Mesendoderm (in vitro differentiated cells): Measurements from ENCODE around the gene LILRB2.

Source experiments
- DNase-seq: peaks from one replicate; pipeline ENCODE4 v3.0.0; 2013
- H2AK5ac ChIP-seq: 2 replicates; pipeline ENCODE4 v1.6.1; 2013; ENCODE audit warnings: low read length, inconsistent platforms
- H2BK120ac ChIP-seq: 2 replicates; pipeline ENCODE4 v1.6.1; 2013; ENCODE audit warnings: low read depth, mild to moderate bottlenecking, low read length, moderate library complexity, mixed read lengths
- H2BK15ac ChIP-seq: replicated peaks from 2 replicates; pipeline ENCODE4 v1.6.1; 2013; ENCODE audit warnings: low read depth, mild to moderate bottlenecking, moderate library complexity
- H2BK5ac ChIP-seq: 2 replicates; pipeline ENCODE4 v1.6.1; 2013; ENCODE audit warnings: low read length, inconsistent platforms
- H3K18ac ChIP-seq: 2 replicates; pipeline ENCODE4 v1.6.1; 2013; ENCODE audit warnings: mild to moderate bottlenecking, low read length, mixed read lengths
- H3K23ac ChIP-seq: one replicate; pipeline ENCODE4 v1.6.1; 2013; ENCODE audit warnings: low read length
- H3K27ac ChIP-seq: 2 replicates; pipeline ENCODE4 v1.5.1; 2013; ENCODE audit warnings: low read depth, mild to moderate bottlenecking, inconsistent platforms, low read length, moderate library complexity
- H3K27me3 ChIP-seq: 2 replicates; pipeline ENCODE4 v1.6.1; 2013; ENCODE audit warnings: low read length, control low read depth, mild to moderate bottlenecking, inconsistent platforms; ENCODE audit not compliant: insufficient read depth, poor library complexity
- H3K36me3 ChIP-seq: 2 replicates; pipeline ENCODE4 v1.6.1; 2013; ENCODE audit warnings: low read length, inconsistent platforms; ENCODE audit not compliant: control insufficient read depth, insufficient read depth
- H3K4ac ChIP-seq: one replicate; pipeline ENCODE4 v1.6.1; 2013; ENCODE audit warnings: low read depth, mild to moderate bottlenecking, low read length, moderate library complexity
- H3K4me1 ChIP-seq: 2 replicates; pipeline ENCODE4 v1.6.1; 2013; ENCODE audit warnings: low read depth, low read length, inconsistent platforms; ENCODE audit not compliant: control insufficient read depth
- H3K4me2 ChIP-seq: 2 replicates; pipeline ENCODE4 v1.6.1; 2013; ENCODE audit warnings: low read length
- H3K4me3 ChIP-seq: 2 replicates; pipeline ENCODE4 v1.5.1; 2013; ENCODE audit warnings: mild to moderate bottlenecking, low read length
- H3K56ac ChIP-seq: one replicate; pipeline ENCODE4 v1.6.1; 2013; ENCODE audit warnings: low read length
- H3K79me1 ChIP-seq: 2 replicates; pipeline ENCODE4 v1.6.1; 2013; ENCODE audit warnings: low read length, inconsistent platforms
- H3K79me2 ChIP-seq: 2 replicates; pipeline ENCODE4 v1.6.1; 2013; ENCODE audit warnings: mild to moderate bottlenecking, low read length; ENCODE audit not compliant: control insufficient read depth, insufficient read depth
- H3K9ac ChIP-seq: 2 replicates; pipeline ENCODE4 v1.6.1; 2013; ENCODE audit warnings: low read length, inconsistent platforms
- H4K5ac ChIP-seq: one replicate; pipeline ENCODE4 v1.6.1; 2013; ENCODE audit warnings: low read length
- H4K8ac ChIP-seq: one replicate; pipeline ENCODE4 v1.6.1; 2013; ENCODE audit warnings: low read depth, mild to moderate bottlenecking, control low read depth, low read length, moderate library complexity
- WGBS: extraction: QIAGEN DNeasy Blood & Tissue Kit; methylation state at CpG from one replicate; pipeline ENCODE4 v1.1.7; 2013; ENCODE audit warnings: low lambda C conversion rate, missing lambda C conversion rate; ENCODE audit not compliant: insufficient coverage; ENCODE audit errors: extremely low coverage; 5-methylcytosine and 5-hydroxymethylcytosine counted together

LILRB2 gene

DNA sequence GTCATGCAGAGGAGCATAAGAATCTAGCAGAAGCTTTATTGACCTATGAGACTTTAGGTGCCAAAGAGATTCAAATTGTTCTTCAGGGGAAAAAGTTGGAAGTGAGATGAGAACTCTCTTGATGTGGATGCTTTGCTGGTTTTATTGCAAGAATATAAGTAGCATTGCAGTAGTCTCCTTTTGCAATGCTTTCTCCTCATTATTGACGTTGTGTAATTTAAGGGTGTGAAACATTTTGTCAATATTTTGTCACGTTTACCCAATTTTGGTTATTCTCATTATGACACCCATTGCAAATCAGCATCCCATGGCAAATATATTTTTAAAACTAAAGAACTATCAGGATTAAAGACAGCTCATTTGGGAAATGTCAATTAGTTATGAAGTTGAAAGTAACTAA is 12.0 kb downstream of the LILRB2 start:
- no CpG with 5 or more reads among the region's 2 CpGs for WGBS
- DNase-seq, result no peak
- H3K4me3 ChIP-seq, result no peak overlapping the region
- H3K18ac ChIP-seq, result no peak overlapping the region
- no peak overlapping the region for H2BK120ac ChIP-seq
- no peaks in the 10 kb centered on the region for H3K79me2 ChIP-seq
- H3K36me3 ChIP-seq, result no peaks in the 10 kb centered on the region
- H3K79me1 ChIP-seq, result no peaks in the 10 kb centered on the region
- no peak overlapping the region for H3K4me2 ChIP-seq
- H3K27me3 ChIP-seq, result no peaks in the 10 kb centered on the region
- H2BK15ac ChIP-seq, result no peak overlapping the region
- no peak overlapping the region for H4K8ac ChIP-seq
- H3K9ac ChIP-seq, result no peak overlapping the region
- H3K27ac ChIP-seq, result no peak overlapping the region
- no peak overlapping the region for H3K56ac ChIP-seq
- no peak overlapping the region for H4K5ac ChIP-seq
- H2BK5ac ChIP-seq, result no peak overlapping the region
- no peak overlapping the region for H3K4ac ChIP-seq
- no peak overlapping the region for H2AK5ac ChIP-seq
- no peaks in the 10 kb centered on the region for H3K4me1 ChIP-seq
- H3K23ac ChIP-seq, result no peak overlapping the region

- peak; percentile 92 for DNase-seq
- Histone ChIP-seq H3K9ac (no peak overlapping the region), H3K4ac (no peak overlapping the region), H2BK15ac (no peak overlapping the region), H3K4me3 (no peak overlapping the region), H3K79me2 (no peaks in the 10 kb centered on the region), H3K79me1 (no peaks in the 10 kb centered on the region), H4K8ac (no peak overlapping the region), H3K27ac (no peak overlapping the region), H3K4me1 (no peaks in the 10 kb centered on the region), H3K4me2 (no peak overlapping the region), H2BK5ac (no peak overlapping the region), H4K5ac (no peak overlapping the region), H3K23ac (no peak overlapping the region), H3K56ac (no peak overlapping the region), H2BK120ac (no peak overlapping the region), H2AK5ac (no peak overlapping the region), H3K27me3 (no peaks in the 10 kb centered on the region), H3K36me3 (no peaks in the 10 kb centered on the region), H3K18ac (no peak overlapping the region)
- no CpG with 5 or more reads among the region's 6 CpGs for WGBS
Observed at GRCh38 chr19:54266133-54266532, 14.8 kb downstream of the LILRB2 start.

DNA sequence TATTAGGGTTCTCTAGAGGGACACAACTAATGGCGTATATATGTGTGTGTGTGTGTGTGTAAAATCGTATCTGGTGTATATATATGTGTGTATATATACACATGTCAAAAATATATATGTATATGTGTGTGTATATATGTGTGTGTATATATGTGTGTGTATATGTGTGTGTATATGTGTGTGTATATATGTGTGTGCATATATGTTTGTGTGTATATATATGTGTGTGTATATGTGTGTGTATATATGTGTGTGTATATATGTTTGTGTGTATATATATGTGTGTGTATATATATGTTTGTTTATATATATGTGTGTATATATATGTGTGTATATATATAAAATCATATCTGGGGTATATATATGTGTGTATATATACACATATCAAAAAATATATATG is 18.4 kb downstream of the LILRB2 start:
- H3K36me3 ChIP-seq, result no peaks in the 10 kb centered on the region
- H3K27me3 ChIP-seq, result no peaks in the 10 kb centered on the region
- H3K23ac ChIP-seq, result no peak overlapping the region
- H2AK5ac ChIP-seq, result no peak overlapping the region
- no peaks in the 10 kb centered on the region for H3K79me1 ChIP-seq
- no peak overlapping the region for H3K4me3 ChIP-seq
- no peak overlapping the region for H3K4me2 ChIP-seq
- no peak overlapping the region for H4K5ac ChIP-seq
- no peak overlapping the region for H3K56ac ChIP-seq
- H2BK15ac ChIP-seq, result no peak overlapping the region
- no peak overlapping the region for H3K27ac ChIP-seq
- H2BK5ac ChIP-seq, result no peak overlapping the region
- WGBS, result no CpG with 5 or more reads among the region's 2 CpGs
- DNase-seq, result no peak
- H3K18ac ChIP-seq, result no peak overlapping the region
- no peaks in the 10 kb centered on the region for H3K4me1 ChIP-seq
- H4K8ac ChIP-seq, result no peak overlapping the region
- H3K9ac ChIP-seq, result no peak overlapping the region
- H2BK120ac ChIP-seq, result no peak overlapping the region
- no peaks in the 10 kb centered on the region for H3K79me2 ChIP-seq
- H3K4ac ChIP-seq, result no peak overlapping the region

DNA sequence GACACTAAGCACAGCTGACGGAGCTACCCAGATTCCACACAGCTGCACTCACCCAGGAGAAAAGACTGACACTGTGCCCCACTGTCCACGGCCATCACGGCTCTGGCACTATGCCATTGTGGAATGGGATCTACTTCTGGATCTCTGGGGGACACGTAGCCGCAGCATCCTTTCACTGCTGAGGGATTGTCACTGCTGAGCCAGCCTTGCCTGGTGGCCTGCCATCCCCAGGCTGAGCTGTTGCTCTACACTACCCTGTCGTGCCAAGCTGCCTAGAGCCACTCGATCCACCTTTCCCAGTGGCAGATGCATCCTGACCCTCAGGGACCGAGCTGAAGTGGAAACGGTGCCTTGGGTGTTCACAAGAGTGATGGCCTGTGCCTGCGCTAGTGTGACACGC is 18.8 kb downstream of the LILRB2 start:
- no peak overlapping the region for H3K4me2 ChIP-seq
- no peak overlapping the region for H2BK120ac ChIP-seq
- H3K79me1 ChIP-seq, result no peaks in the 10 kb centered on the region
- H4K8ac ChIP-seq, result no peak overlapping the region
- no peak overlapping the region for H3K9ac ChIP-seq
- no peaks in the 10 kb centered on the region for H3K79me2 ChIP-seq
- no peak overlapping the region for H3K27ac ChIP-seq
- H3K18ac ChIP-seq, result no peak overlapping the region
- H3K4me1 ChIP-seq, result no peaks in the 10 kb centered on the region
- no peak overlapping the region for H3K4ac ChIP-seq
- no peaks in the 10 kb centered on the region for H3K27me3 ChIP-seq
- no peak overlapping the region for H3K56ac ChIP-seq
- no peak overlapping the region for H3K23ac ChIP-seq
- no peak overlapping the region for H2BK15ac ChIP-seq
- H2BK5ac ChIP-seq, result no peak overlapping the region
- DNase-seq, result no peak
- no CpG with 5 or more reads among the region's 11 CpGs for WGBS
- no peak overlapping the region for H4K5ac ChIP-seq
- H2AK5ac ChIP-seq, result no peak overlapping the region
- no peak overlapping the region for H3K4me3 ChIP-seq
- no peaks in the 10 kb centered on the region for H3K36me3 ChIP-seq

- no peak within 1 kb of the TSS for H3K4ac ChIP-seq
- H3K18ac ChIP-seq, result no peak within 1 kb of the TSS
- no peak within 1 kb of the TSS for H3K9ac ChIP-seq
- no peaks in the 10 kb centered on the region for H3K36me3 ChIP-seq
- no peak for DNase-seq
- H3K27me3 ChIP-seq, result no peaks in the 10 kb centered on the region
- no peak within 1 kb of the TSS for H2BK5ac ChIP-seq
- no peak within 1 kb of the TSS for H2AK5ac ChIP-seq
- H3K4me3 ChIP-seq, result no peak within 1 kb of the TSS
- no peaks in the 10 kb centered on the region for H3K79me1 ChIP-seq
- no peak within 1 kb of the TSS for H3K23ac ChIP-seq
- H4K5ac ChIP-seq, result no peak within 1 kb of the TSS
- no peak within 1 kb of the TSS for H3K27ac ChIP-seq
- H4K8ac ChIP-seq, result no peak within 1 kb of the TSS
- H3K56ac ChIP-seq, result no peak within 1 kb of the TSS
- H3K79me2 ChIP-seq, result no peaks in the 10 kb centered on the region
- WGBS, result no CpG with 5 or more reads among the region's 9 CpGs
- H2BK120ac ChIP-seq, result no peak within 1 kb of the TSS
- no peak within 1 kb of the TSS for H2BK15ac ChIP-seq
- no peaks in the 10 kb centered on the region for H3K4me1 ChIP-seq
- H3K4me2 ChIP-seq, result no peak within 1 kb of the TSS
Observed at GRCh38 chr19:54257116-54257480, 23.8 kb downstream of the LILRB2 start, which contains the start of gene LILRB5. Gene LILRB5 (minus strand): TSS chr19:54257273. CDS start chr19:54257193, 80 bp downstream.

DNA sequence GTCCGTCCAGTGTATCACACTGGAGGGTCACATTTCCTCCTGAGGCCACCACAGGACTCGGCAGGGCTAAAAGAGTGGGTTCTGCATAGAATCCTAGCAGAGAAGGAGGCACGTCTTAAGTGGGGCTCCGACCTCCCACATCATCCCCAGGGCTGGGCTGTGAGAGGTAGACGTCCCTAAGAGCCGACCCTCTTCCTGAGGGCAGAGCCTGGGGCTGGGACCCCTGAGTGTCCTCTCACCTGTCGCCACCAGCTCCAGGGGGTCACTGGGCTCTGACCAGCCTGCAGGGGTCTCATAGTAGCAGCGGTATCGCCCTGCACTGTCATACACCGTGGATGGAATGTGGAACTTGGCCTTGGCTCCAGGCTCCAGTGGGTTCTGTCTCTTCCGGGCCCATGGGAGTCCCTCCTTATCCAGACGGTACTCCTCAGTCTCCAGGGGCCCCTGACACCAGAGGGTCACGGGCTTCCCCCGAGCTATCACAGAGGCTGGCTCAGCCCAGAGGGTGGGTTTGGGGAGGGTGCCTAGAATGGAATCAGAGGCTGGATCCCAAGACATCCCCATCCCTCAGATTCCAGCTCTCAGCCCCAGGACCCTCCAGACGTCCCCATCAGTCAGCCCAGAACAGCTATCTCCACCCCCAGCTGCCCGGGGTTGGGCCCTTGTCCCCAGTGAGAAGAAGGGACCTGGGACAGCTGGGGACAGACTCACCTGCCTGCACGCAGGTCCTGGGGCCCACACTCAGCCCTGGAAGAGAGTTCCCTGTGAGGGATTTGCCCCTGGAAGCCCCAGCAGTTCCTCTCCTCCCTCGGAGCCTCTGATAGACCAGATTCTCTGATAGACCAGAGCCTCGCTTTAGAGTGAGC is 24.4 kb downstream of the LILRB2 start:
- Histone ChIP-seq H3K79me1 (no peaks in the 10 kb centered on the region), H3K27me3 (no peaks in the 10 kb centered on the region), H2BK15ac (no peak overlapping the region), H3K4me2 (no peak overlapping the region), H3K36me3 (no peaks in the 10 kb centered on the region), H3K4me1 (no peaks in the 10 kb centered on the region), H2AK5ac (no peak overlapping the region), H3K4me3 (no peak overlapping the region), H3K18ac (no peak overlapping the region), H4K8ac (no peak overlapping the region), H3K4ac (no peak overlapping the region), H4K5ac (no peak overlapping the region), H2BK120ac (no peak overlapping the region), H3K27ac (no peak overlapping the region), H3K56ac (no peak overlapping the region), H3K9ac (no peak overlapping the region), H2BK5ac (no peak overlapping the region), H3K23ac (no peak overlapping the region), H3K79me2 (no peaks in the 10 kb centered on the region)
- no peak for DNase-seq
- WGBS, result no CpG with 5 or more reads among the region's 19 CpGs
